ENCODE data around the gene RPS27.
A peak's percentile ranks its signal among the peaks of the same experiment; 100 is the strongest.

Gene RPS27

DNA sequence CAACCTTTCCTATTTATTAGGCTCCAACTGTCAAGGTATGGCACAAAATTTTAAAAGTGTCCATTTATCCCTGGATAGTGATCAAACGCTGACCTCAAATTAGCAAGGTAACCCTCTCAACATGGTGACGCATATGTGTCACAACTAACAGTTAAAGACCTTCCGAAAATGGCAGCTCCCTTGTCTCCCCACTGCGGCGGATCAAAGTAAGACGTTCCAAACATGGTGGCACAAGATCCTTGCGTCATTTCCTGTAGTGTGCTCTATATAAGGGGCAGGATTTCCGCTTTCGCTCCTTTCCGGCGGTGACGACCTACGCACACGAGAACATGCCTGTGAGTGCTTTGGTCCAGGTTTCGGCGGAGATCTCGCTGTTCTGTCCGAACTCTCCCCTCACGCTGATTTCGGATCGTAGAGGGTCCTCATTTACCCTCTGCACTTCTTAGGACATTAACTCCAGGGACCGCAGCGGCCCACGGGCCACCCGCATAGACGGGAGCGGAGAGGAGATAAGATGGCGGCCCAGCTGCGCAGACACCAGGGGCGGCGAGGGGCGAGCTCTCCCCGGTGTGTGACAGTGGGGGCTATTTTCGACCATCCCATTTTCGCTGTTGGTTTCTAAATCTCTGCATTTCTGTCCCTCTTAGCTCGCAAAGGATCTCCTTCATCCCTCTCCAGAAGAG lies at the start of gene RPS27:
Gene RPS27, plus strand, starts transcription at position 295 of the 683 bp plus-strand sequence. Its CDS starts 35 bp downstream, at position 330.
- peak; percentile 75 to 77 for DNase-seq

- DNase-seq = no peak
Measured at GRCh38 chr1:153941826-153942725, 48.5 kb upstream of the RPS27 start.

- no peak for DNase-seq
Measured at GRCh38 chr1:153942766-153943549, 47.6 kb upstream of the RPS27 start.

DNA sequence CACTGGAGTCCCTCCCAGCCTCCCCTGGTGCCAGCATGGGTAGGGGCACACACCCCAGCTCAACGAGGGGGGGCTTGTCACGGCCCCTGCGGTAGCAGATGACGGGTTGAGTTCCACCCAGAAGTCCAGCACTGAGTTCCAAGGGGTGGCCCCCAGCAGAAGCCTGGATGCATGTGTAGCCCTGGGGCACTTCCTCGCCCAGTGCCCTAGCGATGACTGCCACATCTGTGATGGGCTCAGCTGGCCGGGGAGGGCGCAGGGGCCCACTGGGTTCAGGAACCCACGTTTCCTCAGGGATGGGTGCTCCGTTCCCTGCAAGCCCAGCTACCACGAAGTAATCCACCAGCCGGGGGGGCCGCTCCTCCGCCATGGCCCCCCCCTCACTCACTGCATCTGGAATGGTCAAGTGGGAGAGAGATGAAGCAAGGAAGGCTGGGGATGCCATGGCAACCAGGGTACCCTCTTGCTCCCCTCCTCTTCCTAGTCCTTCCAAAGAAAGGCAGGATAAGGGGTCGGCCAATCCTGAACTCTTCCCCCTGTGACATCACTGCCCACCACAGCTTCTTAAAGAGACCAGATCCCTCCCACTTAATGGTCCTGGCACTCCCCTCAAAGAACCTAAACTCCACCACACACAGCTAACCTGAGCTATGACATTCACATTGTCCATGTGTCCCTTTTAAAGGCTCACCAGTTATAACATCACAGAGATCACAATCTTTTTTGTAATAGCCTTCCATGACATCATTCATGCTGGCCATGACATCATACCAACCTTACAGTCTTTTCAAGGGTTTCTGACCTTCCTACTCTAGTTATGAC lies 46.3 kb upstream of the RPS27 start:
- DNase-seq = no peak

DNA sequence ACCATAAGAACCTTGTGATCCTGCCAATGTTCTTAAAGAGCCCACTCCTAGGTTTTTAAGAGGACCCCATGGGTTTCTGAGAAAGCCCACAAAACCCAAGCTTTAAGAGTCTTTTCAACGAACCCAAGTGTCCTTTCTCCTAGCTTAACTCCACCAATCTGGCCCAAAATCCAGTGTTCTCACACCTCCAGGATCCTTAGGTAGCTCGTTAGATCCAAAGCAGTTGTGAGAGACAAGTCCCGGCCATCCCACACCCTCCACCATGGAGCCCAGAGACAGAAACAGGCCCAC lies 45.8 kb upstream of the RPS27 start:
- DNase-seq = no peak

DNA sequence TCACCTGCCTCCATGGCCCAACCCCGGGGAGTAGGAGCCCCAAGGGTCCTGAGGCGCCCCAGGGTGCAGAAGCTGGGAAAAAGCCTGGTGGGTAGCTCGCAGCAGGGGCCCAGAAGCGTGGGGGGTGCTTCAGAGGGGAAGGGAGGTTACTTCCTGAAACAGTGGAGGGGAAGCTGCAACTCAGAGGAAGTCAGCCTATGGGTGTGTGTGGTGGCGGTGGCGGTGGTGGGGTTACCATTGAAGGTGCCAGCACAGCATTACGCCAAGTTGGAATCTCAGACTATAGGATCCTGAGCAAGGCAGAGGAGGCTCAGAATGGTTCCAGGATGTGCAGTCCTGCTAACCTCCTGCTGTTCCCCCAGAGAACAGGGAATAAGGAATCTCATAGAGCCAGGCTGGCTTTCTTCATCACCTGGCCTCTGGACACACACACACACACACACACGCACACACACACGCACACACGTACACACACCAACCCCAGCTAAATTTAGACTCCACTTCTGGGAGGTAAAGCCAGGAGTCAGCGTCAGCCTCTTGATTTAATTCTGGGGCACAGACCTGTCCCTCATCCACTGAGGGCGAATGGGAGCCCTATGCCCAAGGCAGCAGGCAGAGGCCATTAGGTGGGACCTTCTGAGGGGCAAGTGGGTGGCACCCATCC lies 45.3 kb upstream of the RPS27 start:
- DNase-seq = peak; percentile 55 to 57

- peak; percentile 56 to 62 for DNase-seq
Measured at GRCh38 chr1:153945795-153946621, 44.6 kb upstream of the RPS27 start.

DNA sequence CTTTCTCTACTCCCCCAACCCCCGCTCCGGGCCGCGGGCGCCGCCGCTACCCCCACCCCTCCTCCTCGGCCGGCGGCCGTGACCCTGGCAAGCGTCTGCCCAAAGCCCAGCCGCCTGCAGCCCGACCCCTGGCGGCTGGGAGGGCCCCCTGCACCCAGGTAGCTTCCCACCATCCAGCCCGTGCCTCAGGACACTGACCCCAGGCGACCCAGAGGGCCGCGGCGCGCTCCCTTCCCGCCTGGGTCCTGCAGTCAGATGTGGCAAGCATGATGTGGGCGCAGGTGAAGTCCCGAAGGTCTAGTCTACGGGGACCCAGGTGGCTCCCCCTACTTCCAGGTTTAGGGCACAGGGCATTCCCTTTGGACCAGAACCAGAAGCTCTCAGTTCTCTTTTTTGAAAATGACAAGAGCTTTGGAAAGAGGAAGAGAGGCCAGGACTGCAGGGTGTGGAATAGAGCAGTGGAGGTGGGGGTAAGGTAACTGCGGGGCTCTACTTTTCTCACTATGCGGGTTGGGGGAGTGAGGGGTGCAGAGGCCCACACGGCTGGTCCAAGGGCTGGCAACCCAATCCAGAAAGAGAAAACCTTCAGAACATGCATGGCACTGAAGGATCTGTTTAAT lies 43.8 kb upstream of the RPS27 start, which contains the start of gene DENND4B:
Gene DENND4B, minus strand, starts transcription at position 97 of the 620 bp plus-strand sequence. CDS start 2,344 bp downstream, outside the sequence.
- DNase-seq = peak; percentile 63 to 69

DNA sequence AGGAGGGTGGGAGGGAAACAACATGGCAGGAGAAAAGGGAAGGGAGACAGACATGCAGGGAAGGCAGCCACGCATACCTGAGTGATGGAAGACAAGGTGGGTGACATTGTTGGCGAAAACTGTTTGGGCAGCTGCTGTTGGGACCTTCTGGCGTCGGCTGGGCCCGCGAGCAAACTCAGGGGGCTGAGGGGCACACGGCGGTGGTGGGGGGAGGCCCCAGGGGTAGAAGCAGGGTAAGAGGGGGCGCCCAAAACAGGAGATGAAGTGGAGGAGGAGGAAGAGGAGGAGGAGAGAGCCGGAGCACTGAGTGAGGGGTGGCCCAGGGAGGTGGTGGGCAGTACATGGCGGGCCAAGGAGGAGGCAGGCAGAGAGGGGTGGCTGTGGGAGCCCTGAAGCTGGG lies 39.4 kb upstream of the RPS27 start:
- DNase-seq = no peak

DNA sequence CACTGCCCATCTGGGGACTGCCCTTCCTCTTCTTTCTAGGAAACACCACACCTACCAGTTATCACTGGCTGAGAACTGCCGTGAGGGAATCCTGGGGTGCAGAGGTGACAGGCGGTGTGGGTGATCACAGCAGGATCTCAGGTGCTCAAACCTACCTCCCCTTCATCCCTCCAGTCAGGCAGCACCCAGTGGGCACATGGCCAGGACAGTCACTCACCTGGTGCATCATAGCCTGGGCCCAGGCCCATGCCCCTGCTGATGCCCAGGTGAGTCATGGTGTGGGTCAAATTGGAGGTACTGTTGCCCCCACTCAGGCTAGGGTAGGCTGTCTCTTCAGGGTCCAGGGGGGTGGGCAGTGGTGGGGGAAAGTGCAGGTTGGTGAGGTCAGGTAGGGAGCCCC lies 38.8 kb upstream of the RPS27 start:
- DNase-seq = no peak

- no peak for DNase-seq
Measured at GRCh38 chr1:153953859-153954365, 36.6 kb upstream of the RPS27 start.

DNA sequence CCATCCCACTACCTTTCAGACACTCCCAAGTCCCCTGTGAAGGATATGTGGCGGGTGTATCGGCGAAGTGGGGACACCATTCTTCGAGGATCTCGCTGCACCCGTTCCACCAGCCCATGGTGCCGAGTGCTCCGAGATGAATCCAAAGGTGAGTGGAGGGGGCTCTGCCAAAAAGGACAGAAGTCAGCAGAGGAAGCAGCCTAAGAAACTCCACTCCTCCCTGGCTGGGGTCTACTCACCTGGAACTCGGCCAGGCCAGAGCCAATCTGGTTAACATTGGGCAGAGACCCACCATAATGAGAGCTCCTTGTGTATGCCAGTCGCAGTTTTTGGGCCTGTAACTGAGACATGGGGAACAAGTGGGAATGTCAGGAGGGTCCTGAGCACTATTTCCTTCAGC lies 35.7 kb upstream of the RPS27 start:
- DNase-seq = no peak

GRCh38 chr1:153956997-153957715 lies 33.4 kb upstream of the RPS27 start:
- DNase-seq = no peak

DNA sequence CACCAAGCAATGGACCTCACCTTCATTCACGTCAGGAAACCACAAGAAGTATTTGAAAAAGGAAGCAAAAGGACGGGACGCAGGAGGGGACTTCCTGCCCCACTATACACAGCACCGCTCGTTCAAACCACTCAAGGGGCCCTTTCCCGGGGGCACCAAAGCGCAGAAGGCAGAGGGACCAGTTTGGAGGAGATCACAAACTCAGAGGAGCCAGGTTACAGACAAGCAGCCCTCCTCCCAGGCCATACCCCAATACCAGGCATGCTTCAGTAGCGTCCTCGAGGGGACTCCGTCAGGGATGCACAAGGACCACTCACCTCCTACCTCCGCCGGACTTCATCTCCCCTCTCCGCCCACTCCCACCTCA lies 32.8 kb upstream of the RPS27 start:
- DNase-seq = peak in 1 of 2 donors; percentile 29

DNA sequence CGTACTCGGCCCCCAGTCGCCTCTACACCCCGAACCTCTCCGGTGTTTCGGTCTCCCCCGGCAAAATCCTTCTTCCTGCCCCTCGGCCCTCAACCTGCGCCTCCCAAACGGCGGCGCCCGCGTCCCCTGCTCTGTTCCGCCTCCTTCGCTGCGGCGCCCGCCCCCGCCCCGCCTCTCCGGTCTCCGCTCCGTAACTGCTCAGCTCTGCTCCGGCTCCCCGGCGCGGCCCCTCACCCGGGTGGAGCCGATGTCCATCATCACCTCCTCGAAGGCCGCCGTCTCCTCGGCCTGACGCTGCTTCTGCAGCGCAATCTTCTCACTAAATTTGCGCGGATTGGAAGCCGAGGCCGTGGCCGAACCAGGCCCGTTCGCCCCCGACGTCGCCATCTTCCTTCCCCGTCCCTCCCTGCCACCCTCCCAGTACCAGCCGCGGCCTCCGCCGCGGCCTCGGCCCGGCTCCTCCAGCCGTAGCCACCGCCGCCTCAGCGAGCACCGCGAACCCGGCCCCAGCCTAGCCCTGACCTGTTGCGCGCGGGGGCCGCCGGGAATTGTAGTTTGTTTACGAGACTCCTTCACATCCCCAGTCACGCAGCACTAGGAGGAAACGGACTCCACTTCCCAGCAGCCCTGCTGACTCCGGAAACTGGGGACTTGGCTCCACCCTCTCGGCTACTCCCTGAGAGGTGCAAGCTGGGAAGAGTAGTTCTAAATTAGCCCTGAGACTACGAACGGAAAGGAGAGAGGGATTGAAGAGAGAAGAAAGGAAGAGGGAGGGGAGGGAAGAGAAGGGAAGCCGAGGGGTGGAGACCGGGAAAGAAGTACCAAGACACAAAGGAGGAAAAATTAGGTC lies 32.2 kb upstream of the RPS27 start, which contains the start of gene CRTC2:
Gene CRTC2, minus strand, starts transcription at position 502 of the 850 bp plus-strand sequence. Its CDS starts 115 bp downstream, at position 387.
- peak; percentile 94 to 96 for DNase-seq

GRCh38 chr1:153958961-153959260 lies 31.7 kb upstream of the RPS27 start:
- DNase-seq = no peak

DNA sequence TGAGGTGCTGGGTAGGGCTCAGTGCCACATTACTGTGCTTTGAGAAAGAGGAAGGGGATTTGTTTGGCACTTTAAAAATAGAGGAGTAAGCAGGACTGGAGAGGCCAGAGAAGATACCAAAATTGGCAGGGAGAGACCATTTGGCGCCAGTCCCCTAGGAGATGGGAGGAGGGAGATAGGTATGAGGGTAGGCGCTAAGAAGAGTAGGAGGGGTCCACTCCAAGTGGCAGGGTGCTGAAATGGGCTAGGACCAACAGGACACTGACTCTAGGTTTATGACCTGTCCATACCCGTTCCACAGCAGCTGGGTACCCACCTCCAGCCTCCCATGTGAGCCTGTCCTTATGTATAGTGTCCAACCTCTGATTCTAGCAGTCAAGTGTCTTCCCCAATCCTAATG lies 31.1 kb upstream of the RPS27 start:
- no peak for DNase-seq

DNA sequence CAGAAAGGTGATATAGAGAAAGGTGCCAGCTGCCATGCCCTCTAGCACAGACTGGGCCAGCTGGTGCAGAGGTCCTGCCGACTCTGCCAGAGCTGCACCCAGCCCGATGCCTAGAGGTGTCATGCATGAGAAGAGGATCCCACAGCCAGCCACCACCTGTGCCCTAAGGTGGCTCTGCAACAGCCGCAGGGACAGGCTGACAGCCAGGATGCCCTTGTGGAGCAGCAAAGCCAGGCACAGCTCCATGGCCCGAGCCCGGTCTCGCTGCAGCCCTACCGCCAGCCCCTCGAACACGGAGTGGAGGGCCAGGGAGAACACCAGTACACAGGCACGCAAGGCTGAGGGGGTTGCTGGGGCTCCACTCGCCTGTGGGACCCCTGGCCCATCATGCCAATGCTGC lies 30.4 kb upstream of the RPS27 start:
- no peak for DNase-seq

DNA sequence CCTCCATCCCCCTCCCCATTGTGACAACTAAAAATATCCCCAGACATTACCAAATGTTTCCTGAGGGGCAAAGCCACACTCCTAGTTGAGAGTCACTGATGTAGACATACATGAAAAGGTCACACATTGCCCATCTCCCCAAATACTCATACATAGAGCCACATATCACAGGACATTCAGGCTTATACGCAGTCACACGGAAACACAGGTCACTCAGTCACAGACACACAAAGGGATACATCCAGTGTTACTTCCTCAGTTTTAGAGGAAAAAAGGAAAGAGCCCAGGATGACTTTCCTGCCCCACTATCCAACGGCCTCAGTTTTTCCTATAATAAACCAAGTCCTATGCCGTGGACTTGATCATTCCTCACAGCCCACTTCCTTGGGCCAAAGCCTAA lies 29.1 kb upstream of the RPS27 start:
- DNase-seq = no peak

Measured in stimulated activated CD4-positive, alpha-beta T cell treated with anti-CD3 and anti-CD28 coated beads, Interleukin-2, amount 100 ng/mL, for 48 hours (primary cell).